SU-DHL-6 (cell line): Measurements from ENCODE around the gene MYO19.

ENCODE experiments used
- H2AFZ ChIP-seq: fragments of 200-600 bp; sonication (generic); 2 replicates; pipeline ENCODE4 v1.6.1; 2014; ENCODE audit warnings: low read depth, mild to moderate bottlenecking, moderate library complexity, mixed read lengths, antibody characterized with exemption, low read length; ENCODE audit not compliant: severe bottlenecking
- H3F3A ChIP-seq: fragments of 200-600 bp; shearing (Covaris generic); 2 replicates; pipeline ENCODE4 v1.6.0; 2016; ENCODE audit warnings: antibody characterized with exemption, mild to moderate bottlenecking; ENCODE audit not compliant: insufficient read depth
- H3K27ac ChIP-seq: fragments of 200-600 bp; sonication (generic); 2 replicates; pipeline ENCODE4 v1.5.1; 2016; ENCODE audit warnings: low read depth, mild to moderate bottlenecking, low read length, moderate library complexity, mixed read lengths
- H3K27me3 ChIP-seq: fragments of 200-600 bp; sonication (generic), shearing (Covaris generic); 2 replicates; pipeline ENCODE4 v1.6.0; 2014; ENCODE audit warnings: mild to moderate bottlenecking, low read length
- H3K36me3 ChIP-seq: fragments of 200-600 bp; sonication (generic); 2 replicates; pipeline ENCODE4 v1.6.1; 2014; ENCODE audit warnings: mild to moderate bottlenecking, low read length, mixed read lengths
- H3K4me2 ChIP-seq: fragments of 300-600, 200-600 bp; shearing (Covaris generic), sonication (generic); 2 replicates; pipeline ENCODE4 v1.6.0; 2014; ENCODE audit warnings: low read length, low read depth, mild to moderate bottlenecking; ENCODE audit not compliant: poor library complexity, severe bottlenecking
- H3K4me3 ChIP-seq: fragments of 200-600 bp; sonication (generic); 2 replicates; pipeline ENCODE4 v1.5.1; 2014; ENCODE audit warnings: antibody characterized with exemption, low read length, mild to moderate bottlenecking, mixed read lengths; ENCODE audit not compliant: insufficient read depth, poor library complexity, severe bottlenecking
- H3K79me2 ChIP-seq: fragments of 200-600 bp; sonication (generic); 2 replicates; pipeline ENCODE4 v1.6.1; 2014; ENCODE audit warnings: mild to moderate bottlenecking, low read length, moderate library complexity; ENCODE audit not compliant: insufficient read depth
- H3K9ac ChIP-seq: fragments of 200-600 bp; sonication (generic); 2 replicates; pipeline ENCODE4 v1.7.0; 2014; ENCODE audit warnings: mild to moderate bottlenecking, low read length
- H3K9me2 ChIP-seq: fragments of 200-600 bp; sonication (generic); replicated peaks from 2 replicates; pipeline ENCODE4 v1.6.1; 2014; ENCODE audit warnings: low read length; ENCODE audit not compliant: insufficient read depth
- H3K9me3 ChIP-seq: fragments of 200-600 bp; sonication (generic); 2 replicates; pipeline ENCODE4 v1.6.1; 2014; ENCODE audit warnings: low read length, mixed read lengths; ENCODE audit not compliant: insufficient read depth
- H4K20me1 ChIP-seq: fragments of 200-600 bp; sonication (generic); 2 replicates; pipeline ENCODE4 v1.6.1; 2014; ENCODE audit warnings: low read depth, mild to moderate bottlenecking, antibody characterized with exemption, low read length, moderate library complexity, mixed read lengths
- CTCF ChIP-seq: fragments of 200-600 bp; sonication (generic); IDR thresholded peaks from one replicate; pipeline ENCODE4 v1.5.1; 2017; ENCODE audit warnings: antibody characterized with exemption, mild to moderate bottlenecking, low read length, moderate library complexity; ENCODE audit not compliant: insufficient read depth, poor library complexity, severe bottlenecking
- EZH2phosphoT487 ChIP-seq: fragments of 200-600 bp; sonication (generic), shearing (Covaris generic); conservative IDR thresholded peaks from 2 replicates; pipeline ENCODE4 v1.6.1; 2018; ENCODE audit warnings: mild to moderate bottlenecking, antibody characterized with exemption, low read length, moderate library complexity, mixed read lengths

The MYO19 gene

GRCh38 chr17:36470499-36470898 is 64.2 kb downstream of the MYO19 start:
- TF ChIP-seq CTCF (no peak), EZH2phosphoT487 (no peak)
- no peak overlapping the region for H2AFZ ChIP-seq

GRCh38 chr17:36469733-36470132 is 64.9 kb downstream of the MYO19 start:
- no peak for TF ChIP-seq CTCF
- no peak for TF ChIP-seq EZH2phosphoT487
- no peaks in the 10 kb centered on the region for H3K9me2 ChIP-seq

More at GRCh38 chr17:36470499-36470898, 64.2 kb downstream of the MYO19 start:
- Histone ChIP-seq H3K27ac (no peak overlapping the region), H3K27me3 (no peaks in the 10 kb centered on the region), H3K36me3 (no peaks in the 10 kb centered on the region), H4K20me1 (no peaks in the 10 kb centered on the region), H3K9me3 (no peaks in the 10 kb centered on the region), H3K9me2 (no peaks in the 10 kb centered on the region), H3F3A (no peaks in the 10 kb centered on the region), H3K4me2 (no peak overlapping the region), H3K4me3 (no peak overlapping the region), H3K79me2 (no peaks in the 10 kb centered on the region), H3K9ac (no peak overlapping the region)

GRCh38 chr17:36468903-36469635 is 65.6 kb downstream of the MYO19 start:
- H4K20me1 ChIP-seq = no peaks in the 10 kb centered on the region
- H3K9ac ChIP-seq = no peak overlapping the region
- H3K4me3 ChIP-seq = no peak overlapping the region
- H2AFZ ChIP-seq = no peak overlapping the region
- no peaks in the 10 kb centered on the region for H3K36me3 ChIP-seq
- H3K9me2 ChIP-seq = no peaks in the 10 kb centered on the region
- no peaks in the 10 kb centered on the region for H3K27me3 ChIP-seq
- TF ChIP-seq CTCF (no peak), EZH2phosphoT487 (no peak)
- no peaks in the 10 kb centered on the region for H3K79me2 ChIP-seq
- H3K27ac ChIP-seq = no peak overlapping the region
- H3K9me3 ChIP-seq = no peaks in the 10 kb centered on the region
- H3F3A ChIP-seq = no peaks in the 10 kb centered on the region
- no peak overlapping the region for H3K4me2 ChIP-seq

More at GRCh38 chr17:36469733-36470132, 64.9 kb downstream of the MYO19 start:
- no peak overlapping the region for H3K27ac ChIP-seq
- H2AFZ ChIP-seq = no peak overlapping the region
- H3K9me3 ChIP-seq = no peaks in the 10 kb centered on the region
- H4K20me1 ChIP-seq = no peaks in the 10 kb centered on the region
- H3F3A ChIP-seq = no peaks in the 10 kb centered on the region
- no peaks in the 10 kb centered on the region for H3K27me3 ChIP-seq
- H3K79me2 ChIP-seq = no peaks in the 10 kb centered on the region
- no peaks in the 10 kb centered on the region for H3K36me3 ChIP-seq
- no peak overlapping the region for H3K4me2 ChIP-seq
- H3K9ac ChIP-seq = no peak overlapping the region
- no peak overlapping the region for H3K4me3 ChIP-seq
